GM18951 (cell line): ENCODE data around the gene YJEFN3.

ENCODE experiments used
- POLR2A ChIP-seq: IDR thresholded peaks from 4 replicates; pipeline ENCODE4 v1.6.1; 2011; ENCODE audit warnings: mild to moderate bottlenecking; ENCODE audit not compliant: insufficient read length, insufficient read depth; ENCODE audit errors: extremely low read depth
- in situ Hi-C: fragments of 300-500 bp; cut with MboI; formaldehyde crosslinking; loops from one replicate; pipeline ENCODE4 v1.12.0; 2022; ENCODE audit warnings: low sequenced_read_pairs, mixed read lengths, inconsistent platforms; ENCODE audit not compliant: unreplicated experiment

Gene YJEFN3

GRCh38 chr19:19517235-19517619 is 11.5 kb upstream of the YJEFN3 start:
- in situ Hi-C loops: no loop called here
- TF ChIP-seq POLR2A: no peak

GRCh38 chr19:19520989-19521388 is 7.7 kb upstream of the YJEFN3 start:
- in situ Hi-C loops: no loop called here
- TF ChIP-seq POLR2A: no peak

GRCh38 chr19:19523177-19523576 is 5.5 kb upstream of the YJEFN3 start:
- in situ Hi-C loops: no loop called here
- TF ChIP-seq POLR2A: no peak

- in situ Hi-C loops: no loop called here
- no peak for TF ChIP-seq POLR2A
These were observed 4.7 kb upstream of the YJEFN3 start for GRCh38 chr19:19524053-19524452.

GRCh38 chr19:19525611-19526380 is 2.9 kb upstream of the YJEFN3 start:
- TF ChIP-seq POLR2A: no peak
- in situ Hi-C loops: loop anchor here (25.0 kb wide), 1 partner anchor 437 kb away; no protein-coding TSS in a partner anchor

GRCh38 chr19:19526581-19527370 is 1.9 kb upstream of the YJEFN3 start:
- in situ Hi-C loops: loop anchor here (25.0 kb wide), 1 partner anchor 436 kb away; no protein-coding TSS in a partner anchor
- TF ChIP-seq POLR2A: no peak

GRCh38 chr19:19527371-19527656 is 1.4 kb upstream of the YJEFN3 start:
- no peak for TF ChIP-seq POLR2A
- in situ Hi-C loops: loop anchor here (25.0 kb wide), 1 partner anchor 435 kb away; no protein-coding TSS in a partner anchor

GRCh38 chr19:19527674-19528625 is 761 bp upstream of the YJEFN3 start:
- in situ Hi-C loops: loop anchor here (25.0 kb wide), 1 partner anchor 434 kb away; no protein-coding TSS in a partner anchor
- TF ChIP-seq POLR2A: no peak

- no peak for TF ChIP-seq POLR2A
- in situ Hi-C loops: loop anchor here (5.0 to 25.0 kb wide), 2 partner anchors 112 to 432 kb away; partner anchors contain the start of gene GMIP
These were observed 1.2 kb downstream of the YJEFN3 start for GRCh38 chr19:19529783-19530422.

GRCh38 chr19:19530423-19530804 is 1.7 kb downstream of the YJEFN3 start:
- in situ Hi-C loops: loop anchor here (5.0 to 25.0 kb wide), 2 partner anchors 112 to 432 kb away; partner anchors contain the start of gene GMIP
- TF ChIP-seq POLR2A: no peak

GRCh38 chr19:19530889-19531288 is 2.2 kb downstream of the YJEFN3 start:
- in situ Hi-C loops: loop anchor here (5.0 to 25.0 kb wide), 2 partner anchors 111 to 431 kb away; partner anchors contain the start of gene GMIP
- TF ChIP-seq POLR2A: no peak

- TF ChIP-seq POLR2A: peak; percentile 19
- in situ Hi-C loops: loop anchor here (5.0 to 25.0 kb wide), 2 partner anchors 110 to 430 kb away; partner anchors contain the start of gene GMIP
These were observed 3.5 kb downstream of the YJEFN3 start for GRCh38 chr19:19531951-19532805.
